Liver (tissue), 9 donors: Measurements from ENCODE around the gene COX8A. TPM values are rescaled to one million over a fixed set of nuclear protein-coding genes. Genes with fewer than 3 reads are reported as not detected.

ENCODE experiments used
- DNase-seq: peaks from one replicate; pipeline ENCODE4 v3.0.0-alpha.2; 2017; ENCODE audit warnings: low spot score
- H3K27ac ChIP-seq, 2 donors: one replicate each; pipeline ENCODE4 v1.7.0; 2013; ENCODE audit warnings: inconsistent platforms in 2 of 2, low read length in 2 of 2, control low read depth in 1 of 2, low read depth in 1 of 2, mild to moderate bottlenecking in 1 of 2
- H3K27me3 ChIP-seq, 4 donors: one replicate each; pipeline versions ENCODE4 v1.6.1 to v1.7.0; 2013; ENCODE audit warnings: low read length in 3 of 4, inconsistent platforms in 1 of 4, mild to moderate bottlenecking in 1 of 4, moderate library complexity in 1 of 4; ENCODE audit not compliant: control insufficient read depth in 4 of 4, insufficient read depth in 4 of 4
- H3K36me3 ChIP-seq, 4 donors: one replicate each; pipeline versions ENCODE4 v1.6.1 to v1.7.0; 2013; ENCODE audit warnings: low read length in 3 of 4, mild to moderate bottlenecking in 3 of 4, low read depth in 1 of 4, moderate library complexity in 1 of 4; ENCODE audit not compliant: control insufficient read depth in 4 of 4, insufficient read depth in 3 of 4
- H3K4me1 ChIP-seq, 4 donors: one replicate each; pipeline versions ENCODE4 v1.6.1 to v1.7.0; 2013; ENCODE audit warnings: low read length in 3 of 4, mild to moderate bottlenecking in 3 of 4, moderate library complexity in 1 of 4; ENCODE audit not compliant: control insufficient read depth in 4 of 4, insufficient read depth in 4 of 4
- H3K4me3 ChIP-seq, 3 donors: one replicate each; pipeline versions ENCODE4 v1.6.1 to v1.7.0; 2013; ENCODE audit warnings: low read length in 3 of 3, control low read depth in 1 of 3, low read depth in 1 of 3, mild to moderate bottlenecking in 1 of 3
- H3K9ac ChIP-seq, 2 donors: one replicate each; pipeline ENCODE4 v1.7.0; 2013; ENCODE audit warnings: low read length in 2 of 2, mild to moderate bottlenecking in 2 of 2, moderate library complexity in 2 of 2, control low read depth in 1 of 2, low read depth in 1 of 2
- H3K9me3 ChIP-seq, 4 donors: one replicate each; pipeline versions ENCODE4 v1.6.1 to v1.7.0; 2013; ENCODE audit warnings: low read length in 3 of 4; ENCODE audit not compliant: control insufficient read depth in 4 of 4
- EGR1 ChIP-seq, 2 donors: IDR thresholded peaks; 2 replicates each; pipeline ENCODE4 v1.6.1; 2016 to 2018; ENCODE audit warnings: antibody characterized with exemption in 2 of 2, low read depth in 2 of 2
- FOXA1 ChIP-seq: IDR thresholded peaks from 2 replicates; pipeline ENCODE4 v1.6.1; 2016; ENCODE audit warnings: antibody characterized with exemption
- FOXA2 ChIP-seq: IDR thresholded peaks from 2 replicates; pipeline ENCODE4 v1.6.1; 2016; ENCODE audit warnings: antibody characterized with exemption
- GABPA ChIP-seq, 2 donors: IDR thresholded peaks in 1 of 2; conservative IDR thresholded peaks in 1 of 2; 2 replicates each; pipeline ENCODE4 v1.6.1; 2016; ENCODE audit warnings: antibody characterized with exemption in 2 of 2, mild to moderate bottlenecking in 1 of 2, moderate library complexity in 1 of 2
- HNF4A ChIP-seq, 2 donors: conservative IDR thresholded peaks; 2 replicates each; pipeline ENCODE4 v1.6.1; 2016; ENCODE audit warnings: antibody characterized with exemption in 2 of 2, mild to moderate bottlenecking in 2 of 2
- HNF4G ChIP-seq: IDR thresholded peaks from 2 replicates; pipeline ENCODE4 v1.6.1; 2016; ENCODE audit warnings: antibody characterized with exemption
- JUND ChIP-seq, 2 donors: IDR thresholded peaks; 2 replicates each; pipeline ENCODE4 v1.6.1; 2016; ENCODE audit warnings: antibody characterized with exemption in 2 of 2
- NR2F2 ChIP-seq: IDR thresholded peaks from 2 replicates; pipeline ENCODE4 v1.6.1; 2016; ENCODE audit warnings: antibody characterized with exemption
- RAD21 ChIP-seq, 2 donors: IDR thresholded peaks; 2 replicates each; pipeline ENCODE4 v1.6.1; 2016; ENCODE audit warnings: antibody characterized with exemption in 2 of 2, mild to moderate bottlenecking in 2 of 2
- RXRA ChIP-seq, 2 donors: IDR thresholded peaks; 2 replicates each; pipeline ENCODE4 v1.6.1; 2017 to 2018; ENCODE audit warnings: antibody characterized with exemption in 2 of 2, mild to moderate bottlenecking in 1 of 2
- SP1 ChIP-seq: IDR thresholded peaks from 2 replicates; pipeline ENCODE4 v1.6.1; 2018; ENCODE audit warnings: antibody characterized with exemption, mild to moderate bottlenecking
- TAF1 ChIP-seq: conservative IDR thresholded peaks from 2 replicates; pipeline ENCODE4 v1.6.1; 2016; ENCODE audit warnings: antibody characterized with exemption, mild to moderate bottlenecking
- YY1 ChIP-seq: IDR thresholded peaks from 2 replicates; pipeline ENCODE4 v1.6.1; 2016; ENCODE audit warnings: antibody characterized with exemption, mild to moderate bottlenecking
- WGBS: extraction: QIAGEN DNeasy Blood & Tissue Kit; methylation state at CpG from one replicate; pipeline ENCODE4 v1.1.7; 2013; 5-methylcytosine and 5-hydroxymethylcytosine counted together
- polyA plus RNA-seq, 2 donors: library from polyadenylated mRNA; stranded (reverse) in 1 of 2; unstranded in 1 of 2; fragments of 200-250 nt in 1 of 2; fragments of >200 nt in 1 of 2; fragmentation: Nextera tagmentation in 1 of 2; extraction: Ambion mirVana in 1 of 2; gene quantifications; one replicate each; pipeline versions ENCODE4 v1.2.1 to v1.2.3, GENCODE V29; 2013 to 2015
- total RNA-seq, 2 donors: library from RNA; depleted of rRNA; stranded (reverse); fragments of >200 nt; gene quantifications; one replicate each; pipeline ENCODE4 v1.2.3, GENCODE V29; 2014
- TF ChIP-seq, protein P1 (sequence below): fragments of 150-350 bp; IDR thresholded peaks from 2 replicates; pipeline ENCODE4 v1.5.1; 2017; ENCODE audit warnings: improper control_type of control experiment, low read depth, low read length; ENCODE audit not compliant: missing input control
- TF ChIP-seq, protein P2 (sequence below): IDR thresholded peaks from 2 replicates; pipeline ENCODE4 v1.6.1; 2016; ENCODE audit warnings: antibody characterized with exemption
- TF ChIP-seq, protein P3 (sequence below): IDR thresholded peaks from 2 replicates; pipeline ENCODE4 v1.6.1; 2016; ENCODE audit warnings: antibody characterized with exemption
- TF ChIP-seq, protein P4 (sequence below): IDR thresholded peaks from 2 replicates; pipeline ENCODE4 v1.6.1; 2016; ENCODE audit warnings: antibody characterized with exemption, mild to moderate bottlenecking
- TF ChIP-seq, protein P5 (sequence below): IDR thresholded peaks from 2 replicates; pipeline ENCODE4 v1.6.1; 2016; ENCODE audit warnings: antibody characterized with exemption
- donor health status: healthy.
- donor health status: healthy.
- donor health status: healthy.
- donor health status: healthy.
- donor health status: healthy.

The COX8A gene, protein sequence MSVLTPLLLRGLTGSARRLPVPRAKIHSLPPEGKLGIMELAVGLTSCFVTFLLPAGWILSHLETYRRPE
- 100 to 1,000 TPM; 250 to 368 TPM for total RNA-seq
- polyA plus RNA-seq: 100 to 1,000 TPM; 359 to 586 TPM

DNA sequence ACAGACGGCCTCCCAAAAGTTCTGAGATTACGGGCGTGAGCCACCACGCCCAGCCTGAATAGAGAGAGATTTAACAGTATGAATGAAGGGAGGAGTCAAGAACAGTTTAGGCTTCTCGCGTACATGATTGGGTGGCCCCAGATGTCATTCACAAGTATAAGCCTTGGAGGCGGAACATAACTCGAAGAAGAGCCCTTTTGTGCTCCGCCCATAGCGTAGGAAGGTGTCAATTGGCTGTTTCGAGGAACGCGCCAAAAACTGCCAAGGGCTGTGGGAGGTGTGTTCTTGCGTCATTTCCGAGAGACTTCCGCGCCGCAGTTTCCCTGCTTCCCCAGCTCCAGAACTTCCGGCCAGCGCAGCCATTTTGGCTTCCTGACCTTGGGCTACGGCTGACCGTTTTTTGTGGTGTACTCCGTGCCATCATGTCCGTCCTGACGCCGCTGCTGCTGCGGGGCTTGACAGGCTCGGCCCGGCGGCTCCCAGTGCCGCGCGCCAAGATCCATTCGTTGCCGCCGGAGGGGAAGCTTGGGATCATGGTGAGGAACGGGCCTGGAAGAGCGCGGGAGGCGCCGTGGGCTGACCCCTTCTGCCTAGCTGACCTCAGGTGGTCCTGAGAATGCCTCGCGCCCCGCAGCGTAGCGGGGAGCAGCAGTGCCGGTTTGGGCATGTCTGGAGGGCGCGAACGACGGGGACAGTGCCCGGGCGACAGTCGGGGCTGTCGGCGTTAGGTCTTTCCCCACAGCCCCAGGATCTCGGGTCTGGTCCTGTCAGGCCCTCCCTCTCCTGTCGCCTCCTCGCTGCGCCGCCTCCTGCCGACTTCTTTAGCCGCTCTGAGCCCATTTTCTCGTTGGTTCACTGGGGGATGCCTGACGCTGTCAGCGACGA is at the start of gene COX8A:
TSS of gene COX8A (plus strand) at position 362 of the 885 bp plus-strand sequence. CDS start at position 423, 61 bp downstream.
- under 1% methylated on average over 67 of the region's 67 CpGs for WGBS
- peak; percentile 88 for TF ChIP-seq SP1
- TF ChIP-seq, protein P1, sequence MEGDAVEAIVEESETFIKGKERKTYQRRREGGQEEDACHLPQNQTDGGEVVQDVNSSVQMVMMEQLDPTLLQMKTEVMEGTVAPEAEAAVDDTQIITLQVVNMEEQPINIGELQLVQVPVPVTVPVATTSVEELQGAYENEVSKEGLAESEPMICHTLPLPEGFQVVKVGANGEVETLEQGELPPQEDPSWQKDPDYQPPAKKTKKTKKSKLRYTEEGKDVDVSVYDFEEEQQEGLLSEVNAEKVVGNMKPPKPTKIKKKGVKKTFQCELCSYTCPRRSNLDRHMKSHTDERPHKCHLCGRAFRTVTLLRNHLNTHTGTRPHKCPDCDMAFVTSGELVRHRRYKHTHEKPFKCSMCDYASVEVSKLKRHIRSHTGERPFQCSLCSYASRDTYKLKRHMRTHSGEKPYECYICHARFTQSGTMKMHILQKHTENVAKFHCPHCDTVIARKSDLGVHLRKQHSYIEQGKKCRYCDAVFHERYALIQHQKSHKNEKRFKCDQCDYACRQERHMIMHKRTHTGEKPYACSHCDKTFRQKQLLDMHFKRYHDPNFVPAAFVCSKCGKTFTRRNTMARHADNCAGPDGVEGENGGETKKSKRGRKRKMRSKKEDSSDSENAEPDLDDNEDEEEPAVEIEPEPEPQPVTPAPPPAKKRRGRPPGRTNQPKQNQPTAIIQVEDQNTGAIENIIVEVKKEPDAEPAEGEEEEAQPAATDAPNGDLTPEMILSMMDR: no peak
- peak; percentile 32 to 70 for TF ChIP-seq RXRA (IDR thresholded peaks at IDR 0.05)
- no peak for TF ChIP-seq FOXA2
- TF ChIP-seq, protein P2, sequence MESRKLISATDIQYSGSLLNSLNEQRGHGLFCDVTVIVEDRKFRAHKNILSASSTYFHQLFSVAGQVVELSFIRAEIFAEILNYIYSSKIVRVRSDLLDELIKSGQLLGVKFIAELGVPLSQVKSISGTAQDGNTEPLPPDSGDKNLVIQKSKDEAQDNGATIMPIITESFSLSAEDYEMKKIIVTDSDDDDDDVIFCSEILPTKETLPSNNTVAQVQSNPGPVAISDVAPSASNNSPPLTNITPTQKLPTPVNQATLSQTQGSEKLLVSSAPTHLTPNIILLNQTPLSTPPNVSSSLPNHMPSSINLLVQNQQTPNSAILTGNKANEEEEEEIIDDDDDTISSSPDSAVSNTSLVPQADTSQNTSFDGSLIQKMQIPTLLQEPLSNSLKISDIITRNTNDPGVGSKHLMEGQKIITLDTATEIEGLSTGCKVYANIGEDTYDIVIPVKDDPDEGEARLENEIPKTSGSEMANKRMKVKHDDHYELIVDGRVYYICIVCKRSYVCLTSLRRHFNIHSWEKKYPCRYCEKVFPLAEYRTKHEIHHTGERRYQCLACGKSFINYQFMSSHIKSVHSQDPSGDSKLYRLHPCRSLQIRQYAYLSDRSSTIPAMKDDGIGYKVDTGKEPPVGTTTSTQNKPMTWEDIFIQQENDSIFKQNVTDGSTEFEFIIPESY: no peak
- no peak for TF ChIP-seq FOXA1
- TF ChIP-seq, protein P3, sequence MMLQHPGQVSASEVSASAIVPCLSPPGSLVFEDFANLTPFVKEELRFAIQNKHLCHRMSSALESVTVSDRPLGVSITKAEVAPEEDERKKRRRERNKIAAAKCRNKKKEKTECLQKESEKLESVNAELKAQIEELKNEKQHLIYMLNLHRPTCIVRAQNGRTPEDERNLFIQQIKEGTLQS: peak; percentile 84
- TF ChIP-seq, protein P4, sequence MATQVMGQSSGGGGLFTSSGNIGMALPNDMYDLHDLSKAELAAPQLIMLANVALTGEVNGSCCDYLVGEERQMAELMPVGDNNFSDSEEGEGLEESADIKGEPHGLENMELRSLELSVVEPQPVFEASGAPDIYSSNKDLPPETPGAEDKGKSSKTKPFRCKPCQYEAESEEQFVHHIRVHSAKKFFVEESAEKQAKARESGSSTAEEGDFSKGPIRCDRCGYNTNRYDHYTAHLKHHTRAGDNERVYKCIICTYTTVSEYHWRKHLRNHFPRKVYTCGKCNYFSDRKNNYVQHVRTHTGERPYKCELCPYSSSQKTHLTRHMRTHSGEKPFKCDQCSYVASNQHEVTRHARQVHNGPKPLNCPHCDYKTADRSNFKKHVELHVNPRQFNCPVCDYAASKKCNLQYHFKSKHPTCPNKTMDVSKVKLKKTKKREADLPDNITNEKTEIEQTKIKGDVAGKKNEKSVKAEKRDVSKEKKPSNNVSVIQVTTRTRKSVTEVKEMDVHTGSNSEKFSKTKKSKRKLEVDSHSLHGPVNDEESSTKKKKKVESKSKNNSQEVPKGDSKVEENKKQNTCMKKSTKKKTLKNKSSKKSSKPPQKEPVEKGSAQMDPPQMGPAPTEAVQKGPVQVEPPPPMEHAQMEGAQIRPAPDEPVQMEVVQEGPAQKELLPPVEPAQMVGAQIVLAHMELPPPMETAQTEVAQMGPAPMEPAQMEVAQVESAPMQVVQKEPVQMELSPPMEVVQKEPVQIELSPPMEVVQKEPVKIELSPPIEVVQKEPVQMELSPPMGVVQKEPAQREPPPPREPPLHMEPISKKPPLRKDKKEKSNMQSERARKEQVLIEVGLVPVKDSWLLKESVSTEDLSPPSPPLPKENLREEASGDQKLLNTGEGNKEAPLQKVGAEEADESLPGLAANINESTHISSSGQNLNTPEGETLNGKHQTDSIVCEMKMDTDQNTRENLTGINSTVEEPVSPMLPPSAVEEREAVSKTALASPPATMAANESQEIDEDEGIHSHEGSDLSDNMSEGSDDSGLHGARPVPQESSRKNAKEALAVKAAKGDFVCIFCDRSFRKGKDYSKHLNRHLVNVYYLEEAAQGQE: peak; percentile 34
- TF ChIP-seq RAD21 (IDR thresholded peaks at IDR 0.05): peak in 1 of 2 donors; percentile 7
- no peak for TF ChIP-seq TAF1
- TF ChIP-seq NR2F2: peak; percentile 80
- peak; percentile 44 to 86 for TF ChIP-seq EGR1 (IDR thresholded peaks at IDR 0.05; ENCODE audit: low read depth in 2 of 2)
- peak; percentile 33 to 48 for TF ChIP-seq JUND (IDR thresholded peaks at IDR 0.05)
- peak; percentile 99 for TF ChIP-seq YY1
- TF ChIP-seq HNF4A (conservative IDR thresholded peaks at IDR 0.05): peak; percentile 3 to 11
- TF ChIP-seq, protein P5, sequence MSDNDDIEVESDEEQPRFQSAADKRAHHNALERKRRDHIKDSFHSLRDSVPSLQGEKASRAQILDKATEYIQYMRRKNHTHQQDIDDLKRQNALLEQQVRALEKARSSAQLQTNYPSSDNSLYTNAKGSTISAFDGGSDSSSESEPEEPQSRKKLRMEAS: peak; percentile 84
- no peak for TF ChIP-seq HNF4G
- peak; percentile 94 to 98 for TF ChIP-seq GABPA (IDR thresholded peaks at IDR 0.05 in 1 of 2, conservative IDR thresholded peaks at IDR 0.05 in 1 of 2)
- Histone ChIP-seq H3K4me1 (peaks cover 2 to 16% (median 13%) of the 10 kb centered on the region in 4 donors), H3K9ac (peak within 1 kb of the TSS; percentile 36 to 75), H3K36me3 (peaks cover 0 to 3% (median 0%) of the 10 kb centered on the region in 4 donors), H3K27me3 (no peaks in the 10 kb centered on the region), H3K27ac (peak within 1 kb of the TSS; percentile 83 to 91), H3K4me3 (peak within 1 kb of the TSS; percentile 78 to 96 (median 91)), H3K9me3 (no peaks in the 10 kb centered on the region)
- peak; percentile 93 for DNase-seq
